PC-3 (cell line): ENCODE measurements around the gene DDX46.
"Not testable (repeated sequence)": the region's sequence is repeated elsewhere in the genome, so short reads cannot be mapped to it uniquely, and the experiment has no call there.

Experiments used
- CTCF ChIP-seq: fragments of 300-600 bp; sonication (generic); conservative IDR thresholded peaks from 2 replicates; pipeline ENCODE4 v1.5.1; 2017; ENCODE audit warnings: antibody characterized with exemption, low read depth, mild to moderate bottlenecking, low read length
- EZH2 ChIP-seq: fragments of 300-600 bp; sonication (generic); IDR thresholded peaks from one replicate; pipeline ENCODE4 v1.6.1; 2017; ENCODE audit warnings: antibody characterized with exemption, mild to moderate bottlenecking, low read length; ENCODE audit not compliant: unreplicated experiment
- EZH2phosphoT487 ChIP-seq: fragments of 300-600 bp; sonication (generic); IDR thresholded peaks from 2 replicates; pipeline ENCODE4 v1.6.1; 2018; ENCODE audit warnings: mild to moderate bottlenecking, antibody characterized with exemption, low read length, borderline replicate concordance

- TF ChIP-seq CTCF, EZH2, EZH2phosphoT487: not testable (repeated sequence)
Observed at GRCh38 chr5:134838361-134838760, 79.8 kb downstream of the DDX46 start.
